CD4-positive, alpha-beta T cell treated with Interleukin-17A for 1 hour (primary cell): ENCODE measurements around the gene WIPF1.
"Not testable (repeated sequence)": the region's sequence is repeated elsewhere in the genome, so short reads cannot be mapped to it uniquely, and the experiment has no call there.

ENCODE experiments used
- DNase-seq: peaks from one replicate; pipeline ENCODE4 v3.0.0-alpha.2; 2020

WIPF1 gene

DNA sequence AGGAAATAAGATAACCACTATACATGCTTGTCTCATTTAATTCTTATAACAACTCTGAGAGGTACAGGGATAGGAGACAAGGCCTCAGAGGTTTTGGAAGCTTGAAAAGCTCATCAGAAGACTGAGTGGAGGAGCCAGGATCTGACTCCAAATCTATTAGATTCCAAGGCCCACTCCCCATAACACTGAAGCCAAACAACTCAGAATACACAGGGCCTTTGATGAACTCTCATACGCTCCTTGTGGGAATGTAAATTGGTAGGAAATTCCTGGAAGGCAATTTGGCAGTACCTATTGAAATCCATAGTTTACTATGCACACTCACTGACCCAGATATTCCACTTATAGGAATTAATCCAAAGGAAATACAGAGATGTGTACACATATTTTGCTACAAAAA lies 27.9 kb downstream of the WIPF1 start:
- DNase-seq = no peak

DNA sequence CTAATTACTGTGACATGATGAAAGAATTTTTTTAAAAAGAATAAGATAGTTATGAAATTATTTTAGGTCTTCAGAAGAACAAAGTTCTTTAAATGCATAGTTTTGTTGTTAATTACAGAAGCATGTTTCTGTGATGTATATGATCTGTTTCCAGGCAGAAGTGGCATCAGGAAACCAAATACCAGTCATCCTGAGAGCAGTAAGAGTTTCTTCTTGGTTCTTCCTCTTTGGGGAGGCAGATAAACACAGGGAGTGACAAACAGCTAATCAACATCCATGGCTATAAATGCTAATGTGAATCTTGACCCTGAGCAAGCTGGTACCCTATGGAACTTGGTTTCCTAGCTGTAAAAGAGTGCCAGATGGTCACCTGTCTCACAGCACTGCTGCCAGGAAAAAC lies 29.2 kb downstream of the WIPF1 start:
- no peak for DNase-seq

DNA sequence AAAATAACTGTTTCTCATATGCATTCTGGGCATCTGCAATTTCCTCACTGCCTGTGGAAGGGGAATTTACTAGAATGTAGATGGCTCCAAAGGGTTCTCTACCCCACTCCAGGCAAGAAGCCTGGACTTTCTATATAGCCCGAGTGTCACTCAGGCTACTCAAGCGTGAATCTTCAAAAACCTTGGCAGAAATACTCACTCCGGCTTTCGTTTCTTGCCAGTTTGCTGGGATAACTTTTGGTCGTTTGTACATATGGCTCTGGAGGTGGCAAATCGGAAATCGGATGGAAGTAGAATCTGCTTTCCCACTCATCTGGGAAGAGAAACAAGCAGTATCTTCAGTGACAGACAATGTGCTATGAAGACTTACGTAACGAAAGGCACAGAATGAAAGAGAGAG lies 30.7 kb downstream of the WIPF1 start:
- no peak for DNase-seq

DNA sequence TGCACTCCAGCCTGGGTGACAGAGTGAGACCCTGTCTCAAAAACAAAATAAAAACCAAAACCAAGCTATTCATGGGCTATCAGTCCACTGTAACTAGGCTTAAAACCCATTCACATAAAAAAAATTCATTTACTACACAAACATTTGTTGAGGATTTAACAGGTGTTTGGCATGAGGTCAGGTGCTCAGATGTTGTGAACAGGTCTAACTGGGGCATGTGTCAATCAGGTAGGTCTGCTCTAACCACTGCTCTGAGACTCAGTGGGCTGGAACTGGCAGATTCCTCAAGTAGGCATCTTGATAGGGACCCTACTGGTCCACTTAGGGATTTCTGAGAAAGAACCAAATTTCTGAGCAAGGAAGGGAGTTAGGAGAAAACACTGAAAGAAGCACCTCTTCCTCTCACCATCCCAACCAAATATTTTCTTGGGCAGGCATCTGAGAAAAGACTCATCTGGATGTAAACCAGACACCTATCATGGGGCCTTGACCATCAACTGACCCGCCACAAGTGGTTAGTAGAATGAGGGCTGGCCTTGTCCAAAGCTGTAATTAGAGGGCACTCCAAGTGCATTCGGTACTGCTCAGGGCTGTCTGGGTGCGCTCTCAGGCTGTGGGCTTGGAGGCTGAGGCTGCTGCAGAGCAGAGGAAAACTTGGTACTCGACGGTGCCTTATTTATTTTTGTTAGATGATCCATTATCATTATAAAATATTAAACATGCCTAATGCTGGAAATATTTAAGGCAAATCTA lies 33.9 kb downstream of the WIPF1 start:
- no peak for DNase-seq

DNA sequence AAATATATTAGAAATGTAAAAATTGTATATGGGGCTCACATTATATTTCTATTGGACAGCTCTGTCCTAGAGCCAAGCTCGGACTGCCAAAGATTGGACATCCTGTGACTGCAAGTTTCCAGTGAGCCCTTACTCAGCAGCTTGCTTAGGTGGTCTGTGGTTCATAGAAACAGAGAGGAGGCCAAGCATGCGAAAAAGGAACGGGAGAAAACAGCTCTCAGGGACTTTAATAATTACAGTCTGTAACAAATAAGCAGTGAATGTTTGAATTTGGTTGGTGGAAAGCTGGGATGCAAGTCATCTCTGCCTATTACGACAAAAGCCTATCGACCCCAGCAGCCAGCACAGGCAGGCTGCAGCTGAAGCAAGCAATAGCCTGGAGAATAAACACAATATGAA lies 35.6 kb downstream of the WIPF1 start:
- no peak for DNase-seq

DNA sequence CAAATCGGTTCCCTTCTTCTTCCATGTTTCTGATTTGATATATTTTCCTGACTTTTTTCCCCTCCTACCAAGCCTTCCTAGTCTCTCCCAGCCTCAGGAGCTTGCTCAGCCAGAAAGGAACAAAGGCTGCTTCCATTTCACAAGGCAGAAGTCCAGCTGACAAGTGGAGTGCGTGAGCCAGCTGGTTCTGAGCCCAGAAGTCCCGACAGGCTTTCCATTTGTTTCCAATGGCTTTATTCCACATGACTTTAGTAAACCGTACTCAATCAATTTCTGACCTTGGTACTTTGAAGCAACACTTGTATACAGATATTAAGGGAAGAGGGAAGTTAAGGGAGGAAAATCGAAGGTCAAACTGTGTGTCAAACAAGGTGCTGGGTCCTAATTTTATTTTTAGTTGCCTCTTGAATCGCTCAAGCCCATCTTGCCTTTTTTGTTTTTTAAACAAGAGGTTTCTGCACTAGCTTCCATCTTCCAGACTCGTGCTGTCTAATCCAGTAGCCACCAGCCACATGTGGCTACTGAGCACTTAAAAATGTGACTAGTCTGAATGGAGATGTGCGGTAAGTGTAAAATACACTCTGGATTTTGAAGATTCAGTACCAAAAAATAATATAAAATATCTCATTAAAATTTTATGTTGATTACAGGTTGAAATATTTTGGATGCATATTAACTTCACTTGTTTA lies 36.2 kb downstream of the WIPF1 start:
- DNase-seq = no peak

DNA sequence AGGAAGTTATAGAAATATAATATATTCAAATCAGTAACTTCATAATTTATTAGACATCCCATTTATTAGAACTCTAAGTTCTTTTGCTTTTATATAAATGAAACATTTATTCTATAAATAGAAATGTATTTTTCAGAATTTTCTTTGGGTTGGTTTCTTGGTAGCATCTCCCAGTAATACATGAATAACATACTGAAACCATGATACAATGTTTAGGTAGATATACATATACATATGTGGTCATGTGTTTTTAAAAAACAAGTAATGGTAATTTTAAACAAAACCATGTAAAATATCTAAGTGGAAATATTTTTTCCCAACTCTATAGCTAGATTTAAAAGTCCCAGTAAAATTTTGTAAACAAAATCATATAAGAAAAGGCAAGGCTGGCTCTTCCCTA lies 36.9 kb downstream of the WIPF1 start:
- no peak for DNase-seq

DNA sequence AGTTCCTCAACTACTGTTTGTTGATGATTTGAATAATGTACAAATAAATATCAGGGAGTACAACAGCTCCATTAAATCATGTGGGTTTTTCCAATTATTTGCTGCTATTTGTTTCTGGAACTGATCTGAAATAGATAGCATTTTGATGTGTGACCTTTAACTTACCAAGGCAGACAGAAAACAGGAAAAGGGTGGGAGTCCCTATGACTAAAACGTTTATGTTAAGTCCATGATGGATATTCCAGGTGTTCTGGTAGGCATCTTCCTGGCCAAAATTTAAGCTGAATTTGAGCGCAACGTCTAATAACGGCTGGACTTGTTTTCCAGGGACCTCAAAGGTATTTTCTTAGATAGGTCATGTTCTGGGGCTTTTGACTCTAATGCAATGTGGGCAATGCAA lies 41.6 kb downstream of the WIPF1 start:
- no peak for DNase-seq

DNA sequence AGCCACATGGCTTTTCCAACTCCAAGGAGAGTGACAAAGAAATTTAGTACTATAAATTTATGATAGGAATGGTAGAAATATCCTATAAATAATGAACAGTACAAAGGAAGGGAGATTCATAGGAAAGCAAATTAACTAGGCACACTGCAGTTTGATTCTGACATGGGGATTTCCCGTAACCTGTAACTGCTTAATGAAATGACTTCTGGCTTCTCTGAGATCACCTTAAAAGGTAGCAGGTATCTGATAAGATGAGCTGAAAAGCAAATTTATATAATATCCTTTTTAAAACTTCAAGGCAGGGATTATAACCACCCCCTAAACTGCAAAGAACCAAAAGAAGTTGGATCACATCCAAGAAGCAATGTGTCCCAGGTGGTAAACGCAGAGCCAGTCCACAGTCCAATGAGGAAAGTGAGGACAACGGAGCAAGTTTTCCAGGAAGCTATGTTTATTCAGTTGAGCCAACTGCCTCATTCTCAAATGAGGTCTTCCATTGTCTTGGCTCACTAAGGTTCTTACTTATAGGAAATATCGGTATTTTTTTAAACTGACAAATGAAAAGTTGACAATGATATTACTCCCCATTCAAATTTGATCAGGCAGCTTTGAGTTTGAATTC lies 43.0 kb downstream of the WIPF1 start:
- peak; percentile 57 for DNase-seq

DNA sequence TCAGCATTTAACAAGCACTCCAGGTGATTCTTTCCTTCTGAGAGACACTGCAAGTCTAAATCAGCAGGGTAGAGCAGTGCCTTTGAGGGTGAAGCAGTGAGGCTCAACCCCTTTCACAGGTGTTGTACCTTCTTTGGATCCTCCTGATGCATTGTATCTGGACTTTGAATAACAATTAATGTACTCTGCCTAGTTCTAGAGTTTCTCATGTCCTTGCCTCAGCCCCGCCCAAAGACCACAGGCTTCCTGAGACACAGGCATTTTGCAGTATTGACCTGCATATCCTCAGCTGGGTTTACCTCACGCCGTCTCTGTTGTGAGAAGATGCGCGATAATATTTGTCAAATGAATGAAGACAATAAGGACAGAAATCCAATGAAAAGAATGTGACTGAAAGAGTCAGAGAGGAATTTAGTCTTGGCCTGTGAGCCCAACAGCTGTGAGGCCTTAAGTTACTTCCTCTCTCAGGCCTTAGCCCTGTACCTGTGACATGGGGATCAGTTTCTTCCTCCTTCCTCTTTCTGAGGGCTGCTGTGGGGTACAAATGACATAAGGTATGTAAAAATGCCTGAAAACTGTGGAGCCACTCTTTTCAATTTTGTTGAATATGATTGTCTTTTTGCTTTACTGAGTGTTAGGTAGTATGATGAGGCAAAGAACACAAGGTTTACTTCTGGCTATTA lies 43.7 kb downstream of the WIPF1 start:
- peak; percentile 58 for DNase-seq

DNA sequence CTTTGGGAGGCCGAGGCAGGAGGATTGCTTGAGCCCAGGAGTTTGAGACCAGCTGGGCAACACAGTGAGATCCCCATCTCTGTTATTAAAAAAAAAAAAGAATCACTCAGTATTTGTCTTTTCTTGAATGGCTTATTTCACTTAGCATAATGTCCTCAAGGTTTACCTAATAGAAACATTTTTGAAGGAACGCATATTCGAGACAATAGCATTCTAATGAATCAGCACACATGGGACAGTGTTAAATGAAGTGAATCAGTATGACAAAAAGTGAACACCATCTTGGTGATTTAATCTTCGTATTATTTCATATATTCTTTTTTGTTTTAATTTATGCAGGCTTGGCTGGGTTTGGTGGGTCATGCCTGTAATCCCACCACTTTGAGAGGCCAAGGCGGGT lies 44.7 kb downstream of the WIPF1 start:
- no peak for DNase-seq

DNA sequence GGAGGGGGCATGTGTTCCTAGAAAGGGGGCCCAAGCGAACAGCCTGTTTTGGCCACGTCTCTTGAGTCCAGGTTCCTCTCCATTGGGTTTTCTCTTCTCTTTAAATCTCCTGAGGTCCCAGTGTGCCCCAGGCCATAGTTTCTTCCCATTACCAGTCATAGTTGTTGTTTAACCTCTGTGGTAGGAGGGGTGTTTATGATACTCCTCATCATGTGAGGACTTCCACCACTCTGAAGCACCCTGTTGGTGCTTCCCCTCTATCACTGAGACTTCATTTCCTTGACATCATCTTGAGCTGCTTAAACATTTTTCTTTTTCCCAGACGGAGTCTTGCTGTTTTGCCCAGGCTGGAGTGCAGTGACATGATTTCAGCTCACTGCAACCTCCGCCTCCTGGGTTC lies 45.9 kb downstream of the WIPF1 start:
- no peak for DNase-seq

DNA sequence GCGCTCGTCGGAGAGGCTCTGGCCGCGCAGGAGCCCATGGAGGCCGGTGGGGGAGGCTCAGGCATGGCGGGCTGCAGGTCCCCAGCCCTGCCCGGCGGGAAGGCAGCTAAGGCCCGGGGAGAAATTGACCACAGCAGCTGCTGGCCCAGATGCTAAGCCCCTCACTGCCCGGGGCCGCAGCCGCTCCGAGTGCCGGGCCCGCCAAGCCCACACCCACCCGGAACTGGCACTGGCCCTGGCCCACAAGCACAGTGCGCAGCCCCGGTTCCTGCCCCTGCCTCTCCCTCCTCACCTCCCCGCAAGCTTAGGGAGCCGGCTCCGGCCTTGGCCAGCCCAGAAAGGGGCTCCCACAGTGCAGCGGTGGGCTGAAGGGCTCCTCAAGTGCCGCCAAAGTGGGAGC lies 49.0 kb downstream of the WIPF1 start:
- DNase-seq = not testable (repeated sequence)

DNA sequence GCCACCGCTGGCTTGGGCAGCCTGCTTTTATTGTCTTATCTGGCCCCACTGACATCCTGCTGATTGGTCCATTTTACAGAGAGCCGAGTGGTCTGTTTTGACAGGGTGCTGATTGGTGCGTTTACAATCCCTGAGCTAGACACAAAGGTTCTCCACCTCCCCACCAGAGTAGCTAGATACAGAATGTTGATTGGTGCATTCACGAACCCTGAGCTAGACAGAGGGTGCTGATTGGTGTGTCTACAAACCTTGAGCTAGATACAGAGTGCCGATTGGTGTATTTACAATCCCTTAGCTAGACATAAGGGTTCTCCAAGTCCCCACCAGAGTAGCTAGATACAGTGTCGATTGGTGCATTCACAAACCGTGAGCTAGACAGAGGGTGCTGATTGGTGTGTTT lies 49.6 kb downstream of the WIPF1 start:
- DNase-seq = not testable (repeated sequence)

DNA sequence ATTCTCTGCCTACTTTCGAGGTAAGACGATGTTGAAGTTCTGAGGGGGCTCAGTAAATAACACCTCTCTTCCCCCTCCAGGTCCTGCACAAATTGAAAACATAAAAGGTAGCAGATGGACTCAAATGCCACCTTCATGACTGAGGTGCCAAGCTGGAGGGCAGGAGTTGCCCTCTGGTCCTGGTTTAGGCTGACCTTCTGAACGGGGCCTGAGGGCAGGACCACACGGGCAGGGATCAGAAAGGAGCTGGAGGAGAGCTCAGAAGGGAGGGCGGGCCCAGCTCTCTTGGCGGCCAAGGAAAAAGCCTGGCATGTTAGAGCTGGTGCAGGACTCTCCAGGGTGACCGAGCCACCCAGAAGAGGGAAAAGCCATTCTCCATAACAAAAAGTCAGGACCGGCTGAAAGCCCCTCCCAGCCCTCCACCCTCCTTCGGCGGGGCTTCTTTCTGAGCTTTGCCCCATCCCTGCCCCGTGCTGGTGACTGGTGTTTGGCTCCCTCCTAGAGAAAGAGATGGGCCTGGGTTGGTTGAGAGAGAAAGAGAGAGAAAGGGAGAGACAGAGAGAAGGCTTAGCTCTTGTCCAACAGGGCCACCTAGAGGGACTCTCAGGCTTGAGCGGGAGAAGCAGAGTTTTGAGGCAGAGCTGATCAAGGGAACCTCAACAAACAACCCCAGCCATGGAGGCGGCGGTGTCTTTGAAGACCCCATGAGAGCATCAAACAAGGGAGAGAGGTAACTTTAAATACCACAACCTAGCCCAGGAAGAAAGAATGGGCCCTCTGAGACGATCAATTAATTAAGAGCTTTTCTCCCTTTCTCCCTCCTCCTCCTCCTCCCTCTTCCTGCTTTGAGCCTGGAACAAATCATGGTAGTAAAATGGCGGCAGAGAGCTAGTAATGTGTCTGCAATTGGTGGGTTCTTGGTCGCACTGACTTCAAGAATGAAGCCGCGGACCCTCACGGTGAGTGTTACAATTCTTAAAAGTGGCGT lies 50.8 kb downstream of the WIPF1 start:
- DNase-seq = peak; percentile 48

DNA sequence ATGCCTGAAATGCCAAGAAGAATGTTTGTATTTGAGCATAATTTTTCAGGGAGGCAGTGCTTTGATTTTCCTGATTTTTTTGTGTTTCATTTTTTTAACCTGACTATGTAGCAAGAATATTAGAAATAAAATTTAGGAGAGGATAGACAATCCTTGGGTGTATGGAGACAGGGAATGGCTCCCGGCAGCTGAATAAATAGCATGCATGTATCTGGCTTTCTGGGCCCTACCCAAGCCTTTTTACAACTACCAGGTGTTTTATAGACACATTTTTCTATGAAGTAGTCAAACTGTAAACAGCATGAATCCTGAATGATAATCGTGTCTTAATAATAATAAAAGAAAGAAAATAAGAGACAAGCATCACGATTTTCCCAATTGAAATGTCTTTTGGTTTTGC lies 52.4 kb downstream of the WIPF1 start:
- no peak for DNase-seq

DNA sequence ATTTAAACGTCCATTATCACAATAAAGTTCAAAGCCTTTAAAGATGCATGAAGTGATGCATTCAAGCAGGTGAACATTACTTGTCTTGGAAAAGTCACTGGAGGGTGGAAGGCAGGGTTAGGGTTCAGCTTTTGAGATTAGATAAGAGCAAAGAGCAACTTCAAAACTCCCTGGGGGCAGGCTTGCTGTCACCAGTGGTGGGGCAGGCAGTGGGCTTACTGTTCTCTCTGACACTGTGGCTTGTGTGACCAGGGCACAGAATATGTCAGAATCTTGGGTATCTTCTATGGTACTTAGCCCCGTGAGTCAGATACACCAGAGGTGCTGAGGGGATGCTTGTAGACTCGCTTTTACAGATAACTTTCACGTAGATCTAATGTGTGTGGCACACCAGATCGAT lies 52.8 kb downstream of the WIPF1 start:
- DNase-seq = no peak

DNA sequence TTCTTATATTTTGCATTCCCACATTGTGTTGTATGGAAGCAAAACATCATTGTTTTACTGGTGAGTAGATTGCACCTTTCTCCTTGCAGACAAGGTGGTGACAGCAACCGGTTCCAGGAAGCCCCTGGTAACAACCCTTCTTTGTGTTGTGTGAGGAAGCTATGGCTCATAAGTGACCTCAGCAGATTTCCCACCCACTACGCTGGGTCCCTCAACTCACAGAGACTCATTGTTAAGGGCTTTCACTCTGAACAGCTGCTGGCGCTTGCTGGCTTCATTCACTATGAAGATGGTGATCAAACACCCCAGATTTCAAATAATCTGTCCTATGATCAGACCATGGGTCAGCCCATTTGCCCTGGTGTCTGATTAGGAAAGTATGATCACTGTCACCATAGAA lies 53.4 kb downstream of the WIPF1 start:
- no peak for DNase-seq

DNA sequence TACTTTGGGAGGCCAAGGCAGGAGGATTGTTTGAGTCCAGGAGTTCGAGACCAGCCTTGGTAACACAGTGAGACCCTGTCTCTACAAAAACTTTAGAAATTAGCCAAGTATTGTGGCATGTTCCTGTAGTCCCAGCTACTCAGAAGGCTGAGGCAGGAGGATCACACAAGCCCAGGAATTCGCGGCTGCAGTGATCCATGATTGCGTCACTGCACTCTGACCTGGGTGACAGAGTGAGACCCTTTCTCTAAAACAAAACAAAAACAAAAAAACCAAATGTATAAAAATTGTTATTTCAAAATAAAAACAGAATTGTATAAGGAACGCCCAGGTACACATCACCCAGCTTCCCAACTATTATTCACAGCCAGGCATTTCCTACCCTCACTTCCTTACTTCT lies 56.7 kb downstream of the WIPF1 start:
- DNase-seq = no peak

DNA sequence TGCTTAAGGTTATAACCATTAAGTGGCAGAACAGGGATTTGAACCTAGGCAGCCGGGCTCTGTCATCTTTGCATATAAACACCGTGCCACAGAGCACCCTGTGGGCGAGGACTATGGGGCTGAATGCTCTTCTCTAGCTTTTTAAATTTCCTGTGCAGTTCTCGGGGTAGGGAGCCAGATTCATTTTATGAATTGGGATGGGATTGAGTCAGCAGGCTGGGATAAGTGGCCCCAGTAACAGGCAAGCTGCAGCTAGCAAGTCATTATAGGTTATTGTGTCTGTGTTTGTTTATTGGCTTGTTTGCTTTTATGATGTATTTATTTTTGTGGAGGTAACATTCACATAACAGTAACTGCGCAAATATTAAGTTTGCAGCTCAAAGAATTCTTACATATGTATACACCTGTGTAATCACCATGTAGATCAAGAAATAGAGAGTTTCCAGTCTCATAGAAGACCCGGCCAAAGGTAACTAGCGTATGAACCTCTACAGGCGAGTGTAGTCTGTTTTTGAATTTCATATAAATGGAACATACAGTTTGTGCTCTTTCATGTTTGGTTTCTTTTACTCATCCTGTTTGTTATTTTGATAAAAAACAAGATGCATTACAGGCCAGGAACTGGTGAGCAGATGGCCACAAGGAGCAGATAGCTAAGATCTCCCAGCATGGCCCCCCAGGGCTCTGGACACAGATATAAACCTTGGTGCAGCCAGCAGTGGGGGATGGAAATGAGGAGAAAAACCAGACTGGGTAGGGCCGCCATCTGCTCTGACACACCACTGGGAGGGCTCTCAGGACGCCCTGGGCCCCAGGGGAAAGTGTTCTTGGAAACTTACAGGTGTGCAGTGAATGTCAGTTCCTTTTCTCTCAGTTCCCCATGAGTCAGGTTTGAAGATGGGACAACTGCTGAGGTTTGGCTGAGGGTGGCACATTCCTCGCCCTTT lies 61.6 kb downstream of the WIPF1 start:
- no peak for DNase-seq

DNA sequence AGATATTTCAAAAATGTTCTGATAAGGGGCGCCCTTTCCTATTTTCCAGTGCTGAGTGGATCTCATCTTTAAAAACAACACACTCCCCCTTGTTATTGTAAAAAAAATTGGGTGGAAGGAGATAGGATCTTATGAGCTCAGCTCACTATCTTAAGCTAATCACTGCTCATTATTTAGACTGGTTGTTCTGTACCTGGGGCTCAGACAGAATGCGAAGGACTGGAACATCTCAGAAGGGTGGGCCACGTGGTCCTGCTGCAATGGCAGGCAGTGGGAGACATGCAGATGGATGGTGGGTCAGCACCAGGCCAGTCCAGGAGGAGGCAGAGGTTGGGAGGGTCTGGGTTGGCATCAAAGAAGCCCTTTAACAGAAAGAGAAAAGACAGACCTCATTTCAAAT lies 62.5 kb downstream of the WIPF1 start:
- DNase-seq = no peak
